HEK293 (cell line): ENCODE results near the gene TNIK.

ENCODE experiments used
- CTCF ChIA-PET: fragments of 350-600 bp; formaldehyde crosslinking; extraction: SDS; loops from one replicate; lab custom pipeline; 2021; ENCODE audit warnings: antibody characterized with exemption; lab: Yijun Ruan, JAX
- POLR2A ChIA-PET: fragments of 300-600 bp; formaldehyde crosslinking; extraction: SDS; loops from one replicate; lab custom pipeline; 2020; ENCODE audit warnings: antibody characterized with exemption, inconsistent platforms; lab: Yijun Ruan, JAX
- H3K27ac ChIP-seq: fragments of 200-500 bp; sonication (Bioruptor generic); 2 replicates; pipeline ENCODE4 v1.5.1; 2014; ENCODE audit warnings: low read depth, low read length, control low read depth, inconsistent platforms; ENCODE audit errors: extremely low read depth
- H3K36me3 ChIP-seq, 2 experiments: fragments of 200-500 bp in 1 of 2; sonication (Bioruptor generic) in 1 of 2; 1 replicate in 1 of 2; 2 replicates in 1 of 2; pipeline ENCODE4 v1.5.1; 2014 to 2017; ENCODE audit warnings: inconsistent platforms in 2 of 2, low read length in 2 of 2; ENCODE audit not compliant: control insufficient read depth in 2 of 2, insufficient read depth in 1 of 2
- H3K4me1 ChIP-seq: fragments of 200-500 bp; sonication (Bioruptor generic); 2 replicates; pipeline ENCODE4 v1.5.1; 2014; ENCODE audit warnings: mild to moderate bottlenecking, low read length, inconsistent platforms; ENCODE audit not compliant: control insufficient read depth, insufficient read depth
- H3K4me3 ChIP-seq: 2 replicates; pipeline ENCODE4 v1.5.1; 2011; ENCODE audit warnings: low read depth, mild to moderate bottlenecking, control low read depth, low read length, moderate library complexity
- H3K9me3 ChIP-seq: fragments of 200-500 bp; sonication (Bioruptor generic); 2 replicates; pipeline ENCODE4 v1.5.1; 2014; ENCODE audit warnings: low read depth, low read length, inconsistent platforms; ENCODE audit not compliant: control insufficient read depth, insufficient read depth
- BCL11B ChIP-seq: fragments of 450-650 bp; formaldehyde crosslinking; IDR thresholded peaks from 2 replicates; pipeline ENCODE4 v1.5.1; 2016; ENCODE audit warnings: low read depth, missing biosample characterization, missing genetic modification characterization
- EGR2 ChIP-seq: fragments of 450-650 bp; formaldehyde crosslinking; IDR thresholded peaks from 2 replicates; pipeline ENCODE4 v1.5.1; 2016; ENCODE audit warnings: low read depth, missing biosample characterization, missing genetic modification characterization
- FEZF1 ChIP-seq: fragments of 450-650 bp; formaldehyde crosslinking; IDR thresholded peaks from 2 replicates; pipeline ENCODE4 v1.5.1; 2016; ENCODE audit warnings: missing biosample characterization, missing genetic modification characterization
- MZF1 ChIP-seq: fragments of 450-650 bp; formaldehyde crosslinking; IDR thresholded peaks from 2 replicates; pipeline ENCODE4 v1.5.1; 2017; ENCODE audit warnings: missing biosample characterization, missing genetic modification characterization, borderline replicate concordance
- YY2 ChIP-seq: fragments of 450-650 bp; formaldehyde crosslinking; IDR thresholded peaks from 2 replicates; pipeline ENCODE4 v1.5.1; 2016; ENCODE audit warnings: missing biosample characterization, missing genetic modification characterization
- ZFP3 ChIP-seq: fragments of 450-650 bp; formaldehyde crosslinking; IDR thresholded peaks from 2 replicates; pipeline ENCODE4 v1.5.1; 2016; ENCODE audit warnings: low read depth, missing biosample characterization, missing genetic modification characterization
- ZNF146 ChIP-seq: fragments of 450-650 bp; formaldehyde crosslinking; IDR thresholded peaks from 2 replicates; pipeline ENCODE4 v1.5.1; 2016; ENCODE audit warnings: missing biosample characterization, missing genetic modification characterization
- ZNF426 ChIP-seq: fragments of 450-650 bp; formaldehyde crosslinking; IDR thresholded peaks from 2 replicates; pipeline ENCODE4 v1.5.1; 2017; ENCODE audit warnings: missing biosample characterization, missing genetic modification characterization, mild to moderate bottlenecking, inconsistent platforms, moderate library complexity
- ZNF521 ChIP-seq: fragments of 450-650 bp; formaldehyde crosslinking; IDR thresholded peaks from 2 replicates; pipeline ENCODE4 v1.5.1; 2017; ENCODE audit warnings: missing biosample characterization, mild to moderate bottlenecking, missing genetic modification characterization
- ZNF624 ChIP-seq: fragments of 450-650 bp; formaldehyde crosslinking; IDR thresholded peaks from 2 replicates; pipeline ENCODE4 v1.5.1; 2017; ENCODE audit warnings: missing biosample characterization, missing genetic modification characterization
- ZNF664 ChIP-seq: fragments of 450-650 bp; formaldehyde crosslinking; IDR thresholded peaks from 2 replicates; pipeline ENCODE4 v1.5.1; 2016; ENCODE audit warnings: missing biosample characterization, missing genetic modification characterization
- ZNF707 ChIP-seq: fragments of 450-650 bp; formaldehyde crosslinking; IDR thresholded peaks from 2 replicates; pipeline ENCODE4 v1.5.1; 2016; ENCODE audit warnings: missing biosample characterization, missing genetic modification characterization
- TF ChIP-seq, protein P1 (sequence below): fragments of 450-650 bp; formaldehyde crosslinking; conservative IDR thresholded peaks from 2 replicates; pipeline ENCODE4 v1.5.1; 2016; ENCODE audit warnings: low read depth, missing biosample characterization, missing genetic modification characterization
- TF ChIP-seq, protein P2 (sequence below): fragments of 450-650 bp; formaldehyde crosslinking; optimal IDR thresholded peaks from 2 replicates; pipeline ENCODE3; 2016; ENCODE audit warnings: missing biosample characterization, mild to moderate bottlenecking, missing genetic modification characterization
- TF ChIP-seq, protein P3 (sequence below): fragments of 450-650 bp; formaldehyde crosslinking; IDR thresholded peaks from 2 replicates; pipeline ENCODE4 v1.5.1; 2016; ENCODE audit warnings: missing biosample characterization, missing genetic modification characterization, low read depth
- TF ChIP-seq, protein P4 (sequence below): fragments of 450-650 bp; formaldehyde crosslinking; IDR thresholded peaks from 2 replicates; pipeline ENCODE4 v1.5.1; 2016; ENCODE audit warnings: missing biosample characterization, missing genetic modification characterization, low read depth
- TF ChIP-seq, protein P5 (sequence below): fragments of 450-650 bp; formaldehyde crosslinking; IDR thresholded peaks from 2 replicates; pipeline ENCODE4 v1.5.1; 2017; ENCODE audit warnings: missing biosample characterization, missing genetic modification characterization

TNIK gene

DNA sequence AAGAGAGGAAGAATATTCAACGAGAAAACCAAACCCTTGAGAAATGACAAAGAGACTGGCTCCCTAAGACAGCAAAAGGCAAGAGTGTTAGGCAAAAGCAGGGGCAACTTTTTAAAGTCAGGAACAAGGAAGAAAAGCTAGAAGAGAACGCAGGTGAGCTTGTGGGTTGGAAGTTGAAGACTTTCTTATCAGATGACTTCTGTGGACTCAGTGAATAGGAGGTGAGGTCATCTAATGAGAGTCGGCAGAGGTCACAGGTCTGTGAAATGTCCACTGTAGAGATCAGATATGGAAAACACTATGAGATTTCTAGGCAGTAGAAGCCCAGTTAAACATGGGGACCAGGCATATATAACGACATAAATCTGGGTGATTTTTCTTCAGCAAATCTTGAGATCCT, 27.2 kb upstream of the TNIK start:
- H3K27ac ChIP-seq: no peak overlapping the region
- no peaks in the 10 kb centered on the region for H3K9me3 ChIP-seq
- no peaks in the 10 kb centered on the region for H3K4me1 ChIP-seq
- no peak for TF ChIP-seq FEZF1 (tag by site-specific recombination)
- no peak for TF ChIP-seq MZF1 (tag by site-specific recombination)
- TF ChIP-seq, protein P1, sequence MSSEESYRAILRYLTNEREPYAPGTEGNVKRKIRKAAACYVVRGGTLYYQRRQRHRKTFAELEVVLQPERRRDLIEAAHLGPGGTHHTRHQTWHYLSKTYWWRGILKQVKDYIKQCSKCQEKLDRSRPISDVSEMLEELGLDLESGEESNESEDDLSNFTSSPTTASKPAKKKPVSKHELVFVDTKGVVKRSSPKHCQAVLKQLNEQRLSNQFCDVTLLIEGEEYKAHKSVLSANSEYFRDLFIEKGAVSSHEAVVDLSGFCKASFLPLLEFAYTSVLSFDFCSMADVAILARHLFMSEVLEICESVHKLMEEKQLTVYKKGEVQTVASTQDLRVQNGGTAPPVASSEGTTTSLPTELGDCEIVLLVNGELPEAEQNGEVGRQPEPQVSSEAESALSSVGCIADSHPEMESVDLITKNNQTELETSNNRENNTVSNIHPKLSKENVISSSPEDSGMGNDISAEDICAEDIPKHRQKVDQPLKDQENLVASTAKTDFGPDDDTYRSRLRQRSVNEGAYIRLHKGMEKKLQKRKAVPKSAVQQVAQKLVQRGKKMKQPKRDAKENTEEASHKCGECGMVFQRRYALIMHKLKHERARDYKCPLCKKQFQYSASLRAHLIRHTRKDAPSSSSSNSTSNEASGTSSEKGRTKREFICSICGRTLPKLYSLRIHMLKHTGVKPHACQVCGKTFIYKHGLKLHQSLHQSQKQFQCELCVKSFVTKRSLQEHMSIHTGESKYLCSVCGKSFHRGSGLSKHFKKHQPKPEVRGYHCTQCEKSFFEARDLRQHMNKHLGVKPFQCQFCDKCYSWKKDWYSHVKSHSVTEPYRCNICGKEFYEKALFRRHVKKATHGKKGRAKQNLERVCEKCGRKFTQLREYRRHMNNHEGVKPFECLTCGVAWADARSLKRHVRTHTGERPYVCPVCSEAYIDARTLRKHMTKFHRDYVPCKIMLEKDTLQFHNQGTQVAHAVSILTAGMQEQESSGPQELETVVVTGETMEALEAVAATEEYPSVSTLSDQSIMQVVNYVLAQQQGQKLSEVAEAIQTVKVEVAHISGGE (tag by site-specific recombination): no peak
- TF ChIP-seq, all 188 proteins: peak for 0
- H3K36me3 ChIP-seq: no peaks in the 10 kb centered on the region
- CTCF ChIA-PET: interaction anchor here (0.7 kb wide), 1 partner anchor 582 kb away, joined by 3 read pairs; no protein-coding TSS in a partner anchor
- POLR2A ChIA-PET: no interaction called here
- H3K4me3 ChIP-seq: no peak overlapping the region

DNA sequence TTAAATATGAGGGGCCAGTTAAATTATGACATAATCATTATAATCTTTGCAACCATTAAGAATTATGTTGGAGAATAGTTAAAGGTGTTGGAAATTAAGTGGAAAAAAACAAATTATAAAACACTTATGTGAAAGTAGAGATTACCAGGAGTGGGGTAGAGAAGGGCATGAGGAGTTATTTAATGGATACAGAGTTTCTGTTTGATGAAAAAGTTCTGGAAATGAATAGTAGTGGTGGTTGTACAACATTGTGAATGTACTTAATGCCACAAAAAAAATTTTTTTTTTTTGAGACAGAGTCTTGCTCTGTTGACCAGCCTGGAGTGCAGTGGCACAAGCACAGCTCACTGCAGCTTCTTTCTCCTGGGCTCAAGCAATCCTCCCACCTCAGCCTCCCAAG, 25.1 kb upstream of the TNIK start:
- H3K27ac ChIP-seq: no peak overlapping the region
- no peaks in the 10 kb centered on the region for H3K4me1 ChIP-seq
- H3K36me3 ChIP-seq: no peaks in the 10 kb centered on the region
- CTCF ChIA-PET: interaction anchor here (0.6 to 0.7 kb wide), 2 partner anchors 58 to 356 kb away, joined by 3 to 4 read pairs; no protein-coding TSS in a partner anchor
- no peak overlapping the region for H3K4me3 ChIP-seq
- no peaks in the 10 kb centered on the region for H3K9me3 ChIP-seq
- POLR2A ChIA-PET: no interaction called here
- TF ChIP-seq ZNF664 (tag by site-specific recombination) (no peak), ZNF521 (tag by site-specific recombination) (no peak), BCL11B (tag by site-specific recombination) (no peak), ZNF624 (no peak), ZNF146 (no peak), ZNF426 (no peak), EGR2 (tag by site-specific recombination) (no peak), YY2 (tag by site-specific recombination) (no peak), ZFP3 (no peak), ZNF707 (0 out of 2 replicates have a peak, but pooled peaks have one; percentile 63)
- TF ChIP-seq, protein P2, sequence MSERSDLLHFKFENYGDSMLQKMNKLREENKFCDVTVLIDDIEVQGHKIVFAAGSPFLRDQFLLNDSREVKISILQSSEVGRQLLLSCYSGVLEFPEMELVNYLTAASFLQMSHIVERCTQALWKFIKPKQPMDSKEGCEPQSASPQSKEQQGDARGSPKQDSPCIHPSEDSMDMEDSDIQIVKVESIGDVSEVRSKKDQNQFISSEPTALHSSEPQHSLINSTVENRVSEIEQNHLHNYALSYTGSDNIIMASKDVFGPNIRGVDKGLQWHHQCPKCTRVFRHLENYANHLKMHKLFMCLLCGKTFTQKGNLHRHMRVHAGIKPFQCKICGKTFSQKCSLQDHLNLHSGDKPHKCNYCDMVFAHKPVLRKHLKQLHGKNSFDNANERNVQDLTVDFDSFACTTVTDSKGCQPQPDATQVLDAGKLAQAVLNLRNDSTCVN: no peak
- TF ChIP-seq, protein P3, sequence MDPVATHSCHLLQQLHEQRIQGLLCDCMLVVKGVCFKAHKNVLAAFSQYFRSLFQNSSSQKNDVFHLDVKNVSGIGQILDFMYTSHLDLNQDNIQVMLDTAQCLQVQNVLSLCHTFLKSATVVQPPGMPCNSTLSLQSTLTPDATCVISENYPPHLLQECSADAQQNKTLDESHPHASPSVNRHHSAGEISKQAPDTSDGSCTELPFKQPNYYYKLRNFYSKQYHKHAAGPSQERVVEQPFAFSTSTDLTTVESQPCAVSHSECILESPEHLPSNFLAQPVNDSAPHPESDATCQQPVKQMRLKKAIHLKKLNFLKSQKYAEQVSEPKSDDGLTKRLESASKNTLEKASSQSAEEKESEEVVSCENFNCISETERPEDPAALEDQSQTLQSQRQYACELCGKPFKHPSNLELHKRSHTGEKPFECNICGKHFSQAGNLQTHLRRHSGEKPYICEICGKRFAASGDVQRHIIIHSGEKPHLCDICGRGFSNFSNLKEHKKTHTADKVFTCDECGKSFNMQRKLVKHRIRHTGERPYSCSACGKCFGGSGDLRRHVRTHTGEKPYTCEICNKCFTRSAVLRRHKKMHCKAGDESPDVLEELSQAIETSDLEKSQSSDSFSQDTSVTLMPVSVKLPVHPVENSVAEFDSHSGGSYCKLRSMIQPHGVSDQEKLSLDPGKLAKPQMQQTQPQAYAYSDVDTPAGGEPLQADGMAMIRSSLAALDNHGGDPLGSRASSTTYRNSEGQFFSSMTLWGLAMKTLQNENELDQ (tag by site-specific recombination): no peak
- TF ChIP-seq, protein P4, sequence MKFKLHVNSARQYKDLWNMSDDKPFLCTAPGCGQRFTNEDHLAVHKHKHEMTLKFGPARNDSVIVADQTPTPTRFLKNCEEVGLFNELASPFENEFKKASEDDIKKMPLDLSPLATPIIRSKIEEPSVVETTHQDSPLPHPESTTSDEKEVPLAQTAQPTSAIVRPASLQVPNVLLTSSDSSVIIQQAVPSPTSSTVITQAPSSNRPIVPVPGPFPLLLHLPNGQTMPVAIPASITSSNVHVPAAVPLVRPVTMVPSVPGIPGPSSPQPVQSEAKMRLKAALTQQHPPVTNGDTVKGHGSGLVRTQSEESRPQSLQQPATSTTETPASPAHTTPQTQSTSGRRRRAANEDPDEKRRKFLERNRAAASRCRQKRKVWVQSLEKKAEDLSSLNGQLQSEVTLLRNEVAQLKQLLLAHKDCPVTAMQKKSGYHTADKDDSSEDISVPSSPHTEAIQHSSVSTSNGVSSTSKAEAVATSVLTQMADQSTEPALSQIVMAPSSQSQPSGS (tag by site-specific recombination): 0 out of 2 replicates have a peak, but pooled peaks have one; percentile 29
- TF ChIP-seq, protein P5, sequence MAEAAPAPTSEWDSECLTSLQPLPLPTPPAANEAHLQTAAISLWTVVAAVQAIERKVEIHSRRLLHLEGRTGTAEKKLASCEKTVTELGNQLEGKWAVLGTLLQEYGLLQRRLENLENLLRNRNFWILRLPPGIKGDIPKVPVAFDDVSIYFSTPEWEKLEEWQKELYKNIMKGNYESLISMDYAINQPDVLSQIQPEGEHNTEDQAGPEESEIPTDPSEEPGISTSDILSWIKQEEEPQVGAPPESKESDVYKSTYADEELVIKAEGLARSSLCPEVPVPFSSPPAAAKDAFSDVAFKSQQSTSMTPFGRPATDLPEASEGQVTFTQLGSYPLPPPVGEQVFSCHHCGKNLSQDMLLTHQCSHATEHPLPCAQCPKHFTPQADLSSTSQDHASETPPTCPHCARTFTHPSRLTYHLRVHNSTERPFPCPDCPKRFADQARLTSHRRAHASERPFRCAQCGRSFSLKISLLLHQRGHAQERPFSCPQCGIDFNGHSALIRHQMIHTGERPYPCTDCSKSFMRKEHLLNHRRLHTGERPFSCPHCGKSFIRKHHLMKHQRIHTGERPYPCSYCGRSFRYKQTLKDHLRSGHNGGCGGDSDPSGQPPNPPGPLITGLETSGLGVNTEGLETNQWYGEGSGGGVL (tag by site-specific recombination): no peak
